Panc1 (cell line): Measurements from ENCODE around the gene ATP13A2. TPM values are rescaled to one million over a fixed set of nuclear protein-coding genes. Genes with fewer than 3 reads are reported as not detected.

Experiments used
- ATAC-seq: fragments of 200-7000 bp; cut with Tn5 transposase; 2 replicates; pipeline ENCODE4 v1.9.1; 2020; ENCODE audit warnings: mild to moderate bottlenecking, moderate library complexity
- BruUV-seq: library from RNA; stranded (reverse); fragments of 400-500 nt; replicated peaks from 2 replicates; lab custom pipeline; 2021; lab: Mats Ljungman, UMichigan
- CTCF ChIA-PET: fragments of 300-600 bp; sonication (Branson Sonifier 250); formaldehyde crosslinking; loops from one replicate; lab custom pipeline; 2022; ENCODE audit warnings: antibody characterized with exemption; lab: Charles Lee
- POLR2A ChIA-PET: fragments of 300-600 bp; sonication (Branson Sonifier 250); formaldehyde crosslinking; loops from one replicate; lab custom pipeline; 2022; ENCODE audit warnings: antibody characterized with exemption; lab: Charles Lee
- DNase-seq: peaks from one replicate; pipeline ENCODE4 v3.0.0-alpha.2; 2010; ENCODE audit warnings: low read depth, low spot score
- H3K27ac ChIP-seq: 2 replicates; pipeline ENCODE4 v1.5.1; 2011; ENCODE audit warnings: mild to moderate bottlenecking, low read length, inconsistent platforms
- H3K27me3 ChIP-seq: fragments of 200-500 bp; sonication (Bioruptor generic); 2 replicates; pipeline ENCODE4 v1.6.0; 2014; ENCODE audit warnings: low read length, inconsistent platforms; ENCODE audit not compliant: control insufficient read depth, insufficient read depth
- H3K36me3 ChIP-seq: fragments of 200-500 bp; sonication (Bioruptor generic); 2 replicates; pipeline ENCODE4 v1.5.1; 2014; ENCODE audit warnings: inconsistent platforms, mild to moderate bottlenecking, low read length, moderate library complexity; ENCODE audit not compliant: control insufficient read depth, insufficient read depth
- H3K4me1 ChIP-seq: 2 replicates; pipeline ENCODE4 v1.5.1; 2011; ENCODE audit warnings: inconsistent platforms, mild to moderate bottlenecking, low read length, moderate library complexity; ENCODE audit not compliant: control insufficient read depth, insufficient read depth
- H3K4me3 ChIP-seq, 2 experiments: 2 replicates each; pipeline ENCODE4 v1.5.1; 2011 to 2012; ENCODE audit warnings: low read depth in 2 of 2, low read length in 2 of 2, mild to moderate bottlenecking in 2 of 2, inconsistent platforms in 1 of 2, moderate library complexity in 1 of 2
- H3K9me3 ChIP-seq: fragments of 200-500 bp; sonication (Bioruptor generic); 2 replicates; pipeline ENCODE4 v1.5.1; 2014; ENCODE audit warnings: low read depth, mild to moderate bottlenecking, inconsistent platforms, low read length, moderate library complexity; ENCODE audit not compliant: control insufficient read depth, insufficient read depth
- CTCF ChIP-seq: fragments of 450-650 bp; IDR thresholded peaks from 2 replicates; pipeline ENCODE4 v1.5.1; 2017; ENCODE audit warnings: mild to moderate bottlenecking
- POLR2AphosphoS5 ChIP-seq: IDR thresholded peaks from 2 replicates; pipeline ENCODE4 v1.6.1; 2012; ENCODE audit warnings: mild to moderate bottlenecking, low read depth, low read length, moderate library complexity
- REST ChIP-seq, 2 experiments: IDR thresholded peaks; 2 replicates each; pipeline ENCODE4 v1.6.1; 2011 to 2012; ENCODE audit warnings: low read depth in 2 of 2, control low read depth in 1 of 2, low read length in 1 of 2, mild to moderate bottlenecking in 1 of 2, moderate library complexity in 1 of 2; ENCODE audit not compliant: insufficient read depth in 1 of 2
- SIN3A ChIP-seq: IDR thresholded peaks from 2 replicates; pipeline ENCODE4 v1.6.1; 2012; ENCODE audit warnings: low read depth, mild to moderate bottlenecking, low read length, moderate library complexity, borderline replicate concordance; ENCODE audit not compliant: insufficient read depth
- TCF7L2 ChIP-seq: IDR thresholded peaks from 2 replicates; pipeline ENCODE4 v1.6.1; 2011; ENCODE audit warnings: mild to moderate bottlenecking, low read depth, low read length, inconsistent platforms
- in situ Hi-C: cut with HindIII; loops from 2 replicates; pipeline ENCODE4 v1.10.0; 2016; ENCODE audit warnings: low sequenced_read_pairs, low pct_unique_long_range_greater_than_20kb
- intact Hi-C: fragments of 100-400 bp; cut with micrococcal nuclease; formaldehyde crosslinking; loops from one replicate; pipeline ENCODE4 v1.10.0; 2022; ENCODE audit not compliant: unreplicated experiment
- total RNA-seq: library from RNA; stranded (reverse); gene quantifications from one replicate; pipeline ENCODE4 v1.2.1, GENCODE V29; 2021; ENCODE audit not compliant: unreplicated experiment

The ATP13A2 gene
- total RNA-seq, 1 experiment from 2014 or later = 49.9 TPM

- BruUV-seq = no TSS peak
- peak within 1 kb of the TSS; percentile 45 to 59 for H3K4me3 ChIP-seq
- no peak for TF ChIP-seq TCF7L2
- TF ChIP-seq REST (IDR thresholded peaks at IDR 0.05; ENCODE audit: insufficient read depth in 1 of 2, low read depth in 2 of 2, low read length in 1 of 2) = no peak
- no peak for TF ChIP-seq SIN3A
- TF ChIP-seq CTCF = no peak
- no peak for TF ChIP-seq POLR2AphosphoS5
- no peaks in the 10 kb centered on the region for H3K9me3 ChIP-seq
- POLR2A ChIA-PET = interaction anchor here (0.6 kb wide), 1 partner anchor 76 kb away, joined by 7 read pairs; no protein-coding TSS in a partner anchor
- CTCF ChIA-PET = interaction anchor here (0.6 to 1.1 kb wide), 2 partner anchors 9 to 21 kb away, joined by 4 read pairs; no protein-coding TSS in a partner anchor
- no peak within 1 kb of the TSS for H3K27ac ChIP-seq
- in situ Hi-C loops (no loop called here), intact Hi-C loops (no loop called here)
- peaks cover 4% of the 10 kb centered on the region; the same call in 1 of the 2 replicates for H3K4me1 ChIP-seq
- no peaks in the 10 kb centered on the region for H3K27me3 ChIP-seq
- peaks cover 3% of the 10 kb centered on the region; the same call in 1 of the 2 replicates for H3K36me3 ChIP-seq
- ATAC-seq (peak; percentile 43; the same call in 1 of the 2 replicates), DNase-seq (no peak)
Observed at GRCh38 chr1:16980473-16981268, 31.1 kb downstream of the ATP13A2 start, which contains the start of gene MFAP2. MFAP2 (minus strand) TSS chr1:16980620; CDS start chr1:16978273, 2,347 bp downstream.

GRCh38 chr1:16979475-16980327 is 32.0 kb downstream of the ATP13A2 start:
- DNase-seq = no peak
- H3K27me3 ChIP-seq = no peaks in the 10 kb centered on the region
- H3K4me3 ChIP-seq = peak overlapping the region; percentile 45 to 59
- no peak for TF ChIP-seq POLR2AphosphoS5
- no peak for TF ChIP-seq REST (IDR thresholded peaks at IDR 0.05; ENCODE audit: insufficient read depth in 1 of 2, low read depth in 2 of 2, low read length in 1 of 2)
- no peak for TF ChIP-seq CTCF
- TF ChIP-seq SIN3A = no peak
- TF ChIP-seq TCF7L2 = no peak
- H3K9me3 ChIP-seq = no peaks in the 10 kb centered on the region
- POLR2A ChIA-PET = interaction anchor here (0.6 kb wide), 1 partner anchor 75 kb away, joined by 7 read pairs; no protein-coding TSS in a partner anchor
- no peak for ATAC-seq
- peaks cover 4% of the 10 kb centered on the region; the same call in 1 of the 2 replicates for H3K4me1 ChIP-seq
- peaks cover 3% of the 10 kb centered on the region; the same call in 1 of the 2 replicates for H3K36me3 ChIP-seq
- intact Hi-C loops = no loop called here
- CTCF ChIA-PET = interaction anchor here (0.6 kb wide), 1 partner anchor 10 kb away, joined by 4 read pairs; no protein-coding TSS in a partner anchor
- no peak overlapping the region for H3K27ac ChIP-seq
- BruUV-seq = no TSS peak
- in situ Hi-C loops = no loop called here
